Measurements from ENCODE around the gene COG5.
A peak's percentile ranks its signal among the peaks of the same experiment; 100 is the strongest.

COG5 gene

GRCh38 chr7:107467972-107468371, 95.7 kb downstream of the COG5 start:
- DNase-seq (ENCODE audit: insufficient read length, low spot score) (no peak), FAIRE-seq (no peak)

DNA sequence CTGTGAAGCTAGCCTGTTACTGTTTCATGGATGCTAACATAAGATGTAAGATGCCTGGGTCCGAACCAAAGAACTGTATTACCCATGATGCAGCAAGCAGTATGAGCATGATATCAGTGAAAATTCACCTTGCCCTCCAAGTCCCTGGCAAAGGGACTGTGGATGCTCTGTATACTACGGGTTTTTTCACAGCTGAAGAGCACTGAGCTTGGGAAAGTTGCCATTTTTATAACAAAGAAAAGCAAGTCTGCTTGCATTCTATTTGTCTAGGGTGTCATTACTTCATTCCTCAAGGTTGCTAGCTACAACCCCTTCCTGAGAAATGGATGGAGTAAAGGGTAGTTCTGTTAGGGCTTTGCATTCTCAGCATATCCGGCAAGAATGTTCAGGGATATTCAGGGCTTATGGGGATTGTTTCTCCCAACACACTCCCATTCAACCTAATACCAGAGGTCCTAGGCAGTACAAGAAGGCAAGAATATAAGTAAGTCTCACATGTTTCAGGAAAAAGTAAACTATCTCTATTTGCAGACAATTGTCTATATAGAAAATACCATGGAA, 99.0 kb downstream of the COG5 start:
- no peak for DNase-seq (ENCODE audit: insufficient read length, low spot score)
- no peak for FAIRE-seq

DNA sequence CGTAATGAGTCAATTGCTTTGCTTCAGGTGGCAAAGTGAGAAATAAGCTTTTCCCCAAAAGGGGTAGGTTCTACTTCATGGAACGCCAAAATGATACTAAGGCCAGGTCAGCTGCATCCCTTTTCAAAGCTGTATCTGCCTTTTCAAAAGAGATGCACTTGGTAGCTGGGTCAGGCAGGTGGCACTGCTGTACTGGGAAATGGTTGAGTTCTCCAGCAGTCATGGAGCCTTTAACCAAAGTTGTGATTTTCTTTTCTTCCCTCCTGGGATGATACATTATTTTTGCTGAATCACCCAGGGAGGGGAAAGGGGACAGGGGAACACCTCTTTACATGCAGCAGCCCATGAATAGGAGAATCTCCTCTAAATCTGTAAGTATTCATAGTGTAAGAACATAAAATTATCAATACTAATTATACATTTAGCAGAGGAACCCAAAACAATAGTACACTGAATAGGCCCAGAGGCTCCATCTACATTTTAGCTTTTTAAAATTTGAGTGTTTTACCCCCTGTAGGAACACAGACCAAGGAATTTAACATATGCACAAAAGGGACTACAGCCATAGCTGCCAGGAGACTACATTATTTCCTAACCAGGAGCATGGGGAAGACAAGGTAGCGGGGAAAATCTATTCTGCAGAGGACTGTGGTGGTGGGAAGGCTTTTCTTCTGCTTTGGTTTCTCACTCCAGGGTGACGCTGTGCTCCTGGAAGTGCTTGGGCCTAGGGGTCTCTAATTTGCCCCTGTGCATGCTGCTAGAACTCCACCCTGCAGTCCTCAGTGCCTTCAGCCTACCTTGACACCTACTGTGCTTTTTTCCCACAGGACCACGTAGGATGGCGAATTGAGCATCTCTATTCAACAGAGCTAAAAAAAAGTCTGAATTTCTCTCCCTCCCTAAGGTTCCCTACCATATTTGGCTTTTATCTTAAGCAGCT, 100.3 kb downstream of the COG5 start:
- FAIRE-seq (peak; percentile 70), DNase-seq (ENCODE audit: insufficient read length, low spot score) (peak; percentile 15)

DNA sequence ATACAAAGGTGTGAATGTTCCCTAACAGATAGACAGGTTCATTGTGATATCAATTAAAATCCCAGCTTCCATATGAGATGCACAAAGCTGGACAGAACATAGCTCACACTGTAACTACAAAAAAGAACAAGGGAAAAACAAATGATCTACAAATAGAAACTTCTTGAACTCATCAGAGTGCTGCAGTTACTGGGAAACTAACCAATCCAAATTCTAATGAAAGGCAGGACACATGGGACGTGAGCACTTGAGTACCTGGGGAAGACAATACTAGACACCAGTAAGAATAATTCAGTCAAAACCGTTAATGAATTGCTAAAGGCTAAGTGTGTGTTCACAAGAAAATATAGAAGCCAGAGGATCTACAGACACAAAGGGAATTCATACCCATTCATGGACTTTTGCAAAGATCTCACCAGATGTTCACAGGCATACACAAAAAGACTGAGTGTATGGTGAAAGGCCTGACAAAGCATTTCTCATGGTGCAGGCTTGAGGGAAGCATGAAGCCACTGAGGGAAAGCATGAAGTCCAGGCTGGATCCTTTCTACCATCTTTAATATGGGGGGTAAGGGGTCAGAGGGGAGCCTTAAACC, 101.7 kb downstream of the COG5 start:
- FAIRE-seq (no peak), DNase-seq (ENCODE audit: insufficient read length, low spot score) (no peak)

GRCh38 chr7:107453388-107453787, 110.3 kb downstream of the COG5 start:
- DNase-seq (ENCODE audit: insufficient read length, low spot score): no peak
- no peak for FAIRE-seq

DNA sequence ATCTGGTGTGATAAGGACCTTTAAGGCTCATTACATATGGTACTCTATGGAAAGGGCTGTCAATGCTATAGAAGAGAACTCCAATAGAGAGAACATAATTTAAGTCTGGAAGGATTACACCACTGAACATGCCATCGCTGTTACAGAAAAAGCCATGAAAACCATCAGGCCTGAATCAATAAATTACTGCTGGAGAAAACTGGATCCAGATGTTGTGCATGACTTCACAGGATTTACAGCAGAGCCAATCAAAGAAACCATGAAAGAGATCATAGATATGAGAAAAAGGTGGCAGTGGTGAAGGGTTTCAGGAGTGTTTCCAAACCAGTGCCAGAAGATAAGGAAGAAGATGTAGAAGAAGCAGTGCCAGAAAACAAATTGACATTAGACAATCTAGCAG, 112.8 kb downstream of the COG5 start:
- FAIRE-seq: no peak
- DNase-seq (ENCODE audit: insufficient read length, low spot score): no peak

GRCh38 chr7:107446988-107447387, 116.7 kb downstream of the COG5 start:
- DNase-seq (ENCODE audit: insufficient read length, low spot score) (no peak), FAIRE-seq (no peak)

- DNase-seq (ENCODE audit: insufficient read length, low spot score) (no peak), FAIRE-seq (no peak)
These were observed 117.2 kb downstream of the COG5 start for GRCh38 chr7:107446531-107446930.

- DNase-seq (ENCODE audit: insufficient read length, low spot score) (no peak), FAIRE-seq (no peak)
These were observed 121.0 kb downstream of the COG5 start for GRCh38 chr7:107442678-107443077.

DNA sequence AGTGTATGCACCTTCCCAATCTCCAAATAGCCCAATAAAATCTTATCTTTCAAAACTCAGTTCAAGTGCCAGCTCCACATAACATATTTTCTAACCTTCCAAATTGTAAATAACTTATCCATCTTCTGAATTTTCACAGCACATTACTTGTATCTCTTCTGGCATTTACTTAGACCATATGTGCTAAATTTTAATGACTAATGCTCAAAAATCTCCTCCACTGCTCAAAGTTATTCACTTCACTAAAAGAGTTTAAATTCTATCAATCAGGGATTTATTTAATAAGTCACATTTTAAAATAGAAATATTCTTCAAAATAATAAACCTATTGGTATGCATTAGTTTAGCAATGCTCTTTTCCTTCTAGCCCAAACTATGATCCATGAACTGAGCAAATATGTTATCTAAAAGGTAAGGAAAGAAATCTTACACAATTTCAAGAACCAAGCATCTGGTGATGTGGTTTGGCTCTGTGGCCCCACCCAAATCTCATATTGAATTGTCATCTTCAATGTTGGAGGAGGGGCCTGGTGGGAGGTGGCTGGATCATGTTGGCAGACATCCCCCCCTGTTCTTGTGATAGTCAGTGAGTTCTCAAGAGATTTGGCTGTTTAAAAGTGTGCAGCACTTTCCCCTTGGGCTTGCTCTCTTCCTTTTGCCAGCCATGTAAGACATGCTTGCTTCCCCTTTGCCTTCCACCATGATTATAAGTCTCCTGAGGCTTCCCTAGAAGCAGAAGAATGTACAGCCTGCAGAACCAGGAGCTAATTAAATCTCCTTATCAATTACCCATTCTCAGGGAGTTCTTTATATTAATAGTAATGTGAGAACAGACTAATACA, 121.9 kb downstream of the COG5 start:
- no peak for DNase-seq (ENCODE audit: insufficient read length, low spot score)
- FAIRE-seq: no peak

DNA sequence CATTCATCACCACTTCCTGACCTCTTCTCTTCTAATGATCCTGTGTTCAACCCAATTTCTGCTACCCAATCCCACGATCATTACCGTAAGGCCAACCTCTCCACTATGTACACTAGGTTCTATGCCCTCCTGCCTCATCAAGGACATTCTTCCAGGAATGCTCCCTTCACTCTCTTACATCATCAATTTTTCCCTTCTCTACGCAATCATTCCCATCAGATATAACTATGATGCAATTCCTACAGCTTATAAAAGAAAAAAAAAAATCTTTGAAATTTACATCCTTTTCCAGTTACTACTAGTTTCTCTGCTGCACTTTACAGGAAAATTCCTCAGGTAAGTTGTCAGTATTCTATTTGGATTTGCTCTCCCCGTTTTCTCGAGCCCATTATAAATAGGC, 124.7 kb downstream of the COG5 start:
- FAIRE-seq (no peak), DNase-seq (ENCODE audit: insufficient read length, low spot score) (no peak)

DNA sequence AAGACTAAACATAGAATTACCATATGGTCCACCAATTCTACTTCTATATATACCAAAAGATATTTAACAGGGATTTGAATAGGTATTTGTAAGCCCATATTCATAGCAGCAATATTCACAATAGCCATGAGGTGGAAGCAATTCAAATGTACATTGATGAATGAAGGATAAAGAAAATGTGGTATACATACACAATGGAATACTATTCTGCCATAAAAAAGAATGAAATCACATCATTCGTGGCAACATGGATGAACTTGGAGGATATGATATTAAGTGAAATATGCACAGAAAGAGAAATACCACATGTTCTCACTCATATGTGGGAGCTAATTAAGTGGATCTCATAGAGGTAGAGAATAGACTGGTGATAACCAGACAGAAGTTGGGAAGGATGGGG, 128.0 kb downstream of the COG5 start:
- FAIRE-seq (no peak), DNase-seq (ENCODE audit: insufficient read length, low spot score) (no peak)

DNA sequence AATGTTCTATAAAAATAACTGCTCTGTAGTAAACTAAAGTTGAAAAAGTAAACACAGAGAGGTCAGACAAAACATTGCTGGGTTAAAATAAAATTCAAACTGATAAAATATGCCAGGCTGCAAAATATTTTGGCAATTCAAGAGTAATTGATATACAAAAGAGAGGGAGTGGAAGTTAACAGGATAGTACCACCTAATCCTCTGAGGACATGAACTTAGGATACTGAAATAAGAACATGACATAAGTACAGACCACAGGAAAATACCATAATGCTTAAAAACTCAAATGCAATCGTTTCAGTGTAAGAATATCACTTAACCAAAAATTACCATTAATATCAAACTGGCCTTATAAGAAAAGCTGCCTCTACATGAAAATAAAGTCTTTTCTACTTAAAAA, 131.5 kb downstream of the COG5 start:
- no peak for DNase-seq (ENCODE audit: insufficient read length, low spot score)
- FAIRE-seq: no peak

DNA sequence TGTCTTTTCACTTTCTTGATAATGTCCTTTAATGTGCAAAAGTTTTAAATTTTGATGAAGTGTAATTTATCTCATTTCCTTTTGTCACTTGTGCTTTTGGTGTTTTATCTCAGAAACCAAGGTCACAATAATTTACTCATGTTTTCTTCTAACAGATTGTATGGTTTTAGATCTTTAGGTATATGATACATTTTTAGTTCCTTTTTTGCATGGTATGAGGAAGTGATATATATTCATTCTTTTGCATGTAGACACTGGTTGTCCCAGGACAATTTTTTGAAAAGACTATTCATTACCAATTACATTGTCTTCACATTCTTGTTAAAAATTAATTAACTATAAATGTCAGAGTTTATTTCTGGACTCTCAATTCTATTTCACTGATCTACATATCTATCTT, 133.7 kb downstream of the COG5 start:
- DNase-seq (ENCODE audit: insufficient read length, low spot score) (no peak), FAIRE-seq (no peak)

GRCh38 chr7:107428642-107429041, 135.1 kb downstream of the COG5 start:
- FAIRE-seq (no peak), DNase-seq (ENCODE audit: insufficient read length, low spot score) (no peak)

DNA sequence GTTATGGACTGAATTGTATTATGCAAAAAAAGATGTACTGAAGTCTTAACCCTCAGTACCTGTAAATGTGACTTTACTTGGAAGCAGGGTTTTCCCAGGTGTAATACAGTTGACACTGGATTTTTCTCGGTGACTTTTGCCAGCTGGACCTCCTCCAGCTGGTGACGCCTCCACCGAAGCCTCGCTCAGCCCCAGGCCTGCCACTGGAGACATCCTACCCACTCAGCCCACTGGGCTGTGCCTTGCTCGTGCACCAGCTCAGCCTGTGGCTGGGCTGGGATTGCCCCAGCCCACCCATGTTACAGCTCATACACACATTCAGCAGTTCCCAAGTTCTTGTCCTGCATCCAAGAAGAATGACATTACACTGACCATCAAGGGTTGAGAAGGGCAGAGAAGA, 136.3 kb downstream of the COG5 start:
- DNase-seq (ENCODE audit: insufficient read length, low spot score) (no peak), FAIRE-seq (no peak)

DNA sequence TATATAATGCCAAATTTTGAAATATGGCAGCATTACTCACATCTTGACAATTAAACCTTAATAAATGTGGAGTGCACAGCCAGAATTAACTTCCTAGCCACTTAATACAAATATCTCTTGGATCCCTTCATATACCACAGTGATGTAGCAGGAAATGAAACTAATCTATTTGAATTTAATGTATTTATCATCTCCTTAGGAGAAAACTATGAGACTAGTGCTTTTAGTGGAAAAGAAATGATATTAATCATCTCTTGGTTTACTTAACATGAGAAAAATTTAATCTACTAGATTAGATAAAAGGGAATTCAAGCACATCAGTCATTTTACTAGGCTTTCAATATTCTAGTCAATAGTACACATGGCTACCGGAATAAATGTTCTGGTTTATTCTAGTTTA, 149.5 kb downstream of the COG5 start:
- FAIRE-seq (no peak), DNase-seq (ENCODE audit: insufficient read length, low spot score) (no peak)

DNA sequence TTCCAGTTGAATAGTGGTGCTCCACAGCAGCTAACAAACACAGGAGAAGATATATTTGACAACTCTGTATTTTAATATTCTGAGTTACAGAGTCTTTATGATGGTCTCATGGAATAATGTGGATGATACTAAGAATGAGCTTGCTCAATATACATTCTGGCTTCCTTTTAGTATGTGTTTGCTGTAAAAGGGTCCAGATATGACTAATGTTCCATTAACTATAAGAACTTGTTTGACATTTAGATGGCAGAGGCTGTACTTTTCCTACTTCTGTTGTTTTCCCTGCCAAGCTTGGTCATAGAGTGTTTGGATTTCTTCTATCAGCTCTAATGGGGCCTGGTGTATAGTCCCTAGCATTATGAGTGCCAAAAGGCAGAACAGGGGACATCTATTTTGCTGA, 155.4 kb downstream of the COG5 start:
- DNase-seq (ENCODE audit: insufficient read length, low spot score) (no peak), FAIRE-seq (no peak)

- FAIRE-seq (no peak), DNase-seq (ENCODE audit: insufficient read length, low spot score) (no peak)
These were observed 158.2 kb downstream of the COG5 start for GRCh38 chr7:107405559-107405958.

DNA sequence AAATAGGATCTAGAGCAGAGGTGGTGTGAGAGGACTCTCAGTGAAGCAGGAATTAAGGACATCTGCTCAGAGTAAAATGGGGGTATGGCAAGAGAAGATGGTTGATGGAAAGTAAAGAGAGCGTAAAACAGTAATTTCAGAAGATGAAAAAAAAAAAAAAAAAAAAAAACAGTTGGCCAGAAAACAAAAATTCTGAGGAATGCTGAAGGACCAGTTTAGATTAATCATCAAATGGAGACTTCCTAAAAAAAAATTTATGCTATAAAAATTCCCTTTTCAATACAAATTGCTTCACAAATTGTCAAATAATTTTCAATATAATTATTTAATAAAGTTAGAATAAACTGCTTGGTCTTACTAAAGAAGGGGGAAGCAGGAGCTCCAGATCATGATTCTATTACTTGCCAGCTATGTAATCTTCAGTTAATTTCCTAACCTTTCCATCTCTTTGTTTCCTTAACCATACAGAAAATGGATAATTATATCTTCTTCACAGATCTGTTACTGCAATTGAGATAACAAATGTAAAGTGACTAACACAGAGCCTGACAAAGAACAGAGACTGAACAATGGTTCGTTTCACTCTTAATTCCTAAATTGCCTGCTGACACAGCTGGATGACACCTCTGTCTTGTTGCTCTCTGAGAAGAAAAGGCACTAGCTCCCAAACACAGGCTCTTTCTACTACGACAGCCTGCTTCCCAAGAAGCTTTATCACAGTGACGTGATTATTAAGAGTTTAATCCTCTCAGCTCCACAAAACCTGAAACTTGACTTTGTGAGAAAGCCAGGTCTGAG, 158.8 kb downstream of the COG5 start:
- DNase-seq (ENCODE audit: insufficient read length, low spot score): no peak

More for the DNA sequence above, 158.8 kb downstream of the COG5 start:
- no peak for FAIRE-seq

Measured in HTR-8/SVneo (cell line).